Thoracic aorta endothelial cell (primary cell): ENCODE results near the gene GTF2F2. TPM values are rescaled to one million over a fixed set of nuclear protein-coding genes. Genes with fewer than 3 reads are reported as not detected.

Experiments
- small RNA-seq: library from RNA; depleted of rRNA; stranded (forward); fragments of <200 nt; gene quantifications from one replicate; pipeline ENCODE3, GENCODE V24; 2012
- total RNA-seq: library from RNA; depleted of rRNA; stranded (reverse); fragments of >200 nt; gene quantifications from 2 replicates; pipeline ENCODE4 v1.2.3, GENCODE V29; 2012

GTF2F2 gene, protein sequence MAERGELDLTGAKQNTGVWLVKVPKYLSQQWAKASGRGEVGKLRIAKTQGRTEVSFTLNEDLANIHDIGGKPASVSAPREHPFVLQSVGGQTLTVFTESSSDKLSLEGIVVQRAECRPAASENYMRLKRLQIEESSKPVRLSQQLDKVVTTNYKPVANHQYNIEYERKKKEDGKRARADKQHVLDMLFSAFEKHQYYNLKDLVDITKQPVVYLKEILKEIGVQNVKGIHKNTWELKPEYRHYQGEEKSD
- total RNA-seq: 30.7 and 31.6 TPM in 2 replicates

DNA sequence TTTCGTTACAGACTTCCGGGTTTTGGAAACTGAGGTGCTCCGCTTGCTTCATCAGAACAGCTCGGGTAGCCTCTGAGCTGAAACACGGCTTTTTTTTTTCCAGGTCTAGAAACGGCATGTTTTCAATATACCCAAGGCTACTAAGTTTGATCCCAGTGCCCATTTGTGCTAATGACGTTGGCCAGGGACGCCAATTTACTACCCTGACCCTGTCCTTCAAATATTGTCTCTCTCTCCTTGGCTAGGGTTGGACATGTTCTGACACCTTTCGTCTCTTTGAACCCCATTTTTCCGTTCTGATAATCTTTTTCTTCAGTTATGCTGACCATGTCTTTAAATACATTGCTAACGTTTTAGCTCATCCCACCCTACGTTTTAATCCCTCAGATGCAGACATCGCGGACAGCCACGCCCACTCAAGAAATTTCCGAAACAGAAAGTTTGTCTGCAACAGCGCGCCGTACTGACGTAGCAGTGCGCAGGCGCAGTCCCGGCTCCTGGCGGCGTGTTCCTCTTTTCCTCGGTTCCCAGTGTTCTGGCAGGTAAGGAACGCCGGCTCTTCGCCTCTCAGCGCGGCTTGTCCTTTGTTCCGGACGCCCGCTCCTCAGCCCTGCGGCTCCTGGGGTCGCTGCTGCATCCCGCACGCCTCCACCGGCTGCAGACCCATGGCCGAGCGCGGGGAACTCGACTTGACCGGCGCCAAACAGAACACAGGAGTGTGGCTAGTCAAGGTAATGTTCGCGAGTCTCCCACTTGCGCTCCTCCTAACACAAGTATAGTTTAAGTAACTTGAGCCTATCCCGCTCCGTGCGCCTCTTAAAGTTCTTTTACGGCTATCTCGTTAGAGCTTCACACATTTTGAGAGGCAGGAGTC lies at the start of gene GTF2F2:
GTF2F2 (plus strand) TSS at position 520 of the 874 bp plus-strand sequence; CDS start at position 666, 146 bp downstream.

DNA sequence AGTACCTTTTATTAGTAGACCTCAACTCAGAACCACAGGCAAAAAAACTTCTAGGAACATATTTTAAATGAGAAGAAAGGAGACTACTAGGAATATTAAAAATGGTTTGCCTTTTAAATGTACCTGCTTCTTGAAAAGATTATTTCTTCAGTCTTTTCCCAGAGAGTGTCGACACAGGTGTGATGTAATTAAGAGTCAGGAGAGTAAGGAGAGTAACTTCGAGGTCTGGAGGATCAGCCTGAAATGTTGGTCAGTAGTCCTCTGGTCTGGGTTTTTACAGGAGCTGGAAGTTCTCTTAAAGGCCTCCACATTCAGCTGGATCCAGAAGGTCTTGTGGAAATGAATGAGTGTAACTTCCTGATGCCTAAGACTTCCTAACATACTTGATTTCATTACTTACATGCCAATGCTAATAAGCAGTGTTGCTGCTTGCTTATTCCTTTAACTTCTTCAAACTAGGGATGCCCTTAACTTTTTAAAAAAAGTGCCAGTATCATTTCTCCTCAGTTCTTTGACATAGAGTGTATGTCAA lies 80.5 kb downstream of the GTF2F2 start, which contains the start of gene KCTD4:
KCTD4 (minus strand) TSS at position 345 of the 532 bp plus-strand sequence. CDS start 6,478 bp downstream, outside the sequence.

Small RNA genes within 50 kb of the gene (small RNA-seq; reads per million reads assigned to genes)
- gene AL138693.1: not detected
- 0.42 reads per million for gene AL138963.2

Other genes with a start within 250 kb of the GTF2F2 start
- gene NUFIP1, start 131.0 kb upstream of the GTF2F2 start, total RNA-seq: 5.2 and 5.7 TPM in 2 replicates
- gene GPALPP1, start 131.0 kb upstream of the GTF2F2 start, total RNA-seq: 31.4 and 40.9 TPM in 2 replicates
- under 0.01 TPM in 1 of 2 replicates, not detected in the other for gene KCTD4, start 80.5 kb downstream of the GTF2F2 start, total RNA-seq
- gene TPT1, start 220.7 kb downstream of the GTF2F2 start, total RNA-seq: 2,458 and 2,781 TPM in 2 replicates